GM12801 (cell line): ENCODE data around the gene FIBCD1.

Experiments used
- CTCF ChIP-seq: IDR thresholded peaks from one replicate; pipeline ENCODE4 v1.5.1; 2011; ENCODE audit warnings: control low read depth; ENCODE audit not compliant: insufficient read length; ENCODE audit errors: extremely low read depth

FIBCD1 gene

GRCh38 chr9:130865921-130866320 is 73.1 kb downstream of the FIBCD1 start:
- TF ChIP-seq CTCF, result no peak

- no peak for TF ChIP-seq CTCF
Measured at GRCh38 chr9:130864541-130864940, 74.5 kb downstream of the FIBCD1 start.

GRCh38 chr9:130862747-130863146 is 76.3 kb downstream of the FIBCD1 start:
- TF ChIP-seq CTCF, result no peak

- TF ChIP-seq CTCF, result no peak
Measured at GRCh38 chr9:130862217-130862616, 76.8 kb downstream of the FIBCD1 start.

GRCh38 chr9:130861372-130862180 is 77.5 kb downstream of the FIBCD1 start:
- TF ChIP-seq CTCF, result no peak

- no peak for TF ChIP-seq CTCF
Measured at GRCh38 chr9:130860458-130861316, 78.4 kb downstream of the FIBCD1 start.
